NCI-H1417 (cell line): ENCODE data around the gene PRKAG3.

Experiments used
- DNase-seq, 3 experiments: peaks; one replicate each; lab custom pipeline; 2025; lab: John Stamatoyannopoulos, UW

Gene PRKAG3

GRCh38 chr2:218814540-218815243 lies 16.9 kb downstream of the PRKAG3 start:
- no peak for DNase-seq

GRCh38 chr2:218813771-218814460 lies 17.7 kb downstream of the PRKAG3 start:
- no peak for DNase-seq

- no peak for DNase-seq
These were observed 18.7 kb downstream of the PRKAG3 start for GRCh38 chr2:218812861-218813260.

- DNase-seq = no peak
These were observed 19.3 kb downstream of the PRKAG3 start for GRCh38 chr2:218812096-218812815.

GRCh38 chr2:218811382-218811781 lies 20.2 kb downstream of the PRKAG3 start:
- DNase-seq = no peak

- DNase-seq = no peak
These were observed 21.3 kb downstream of the PRKAG3 start for GRCh38 chr2:218810256-218810655.

- DNase-seq = no peak
These were observed 22.1 kb downstream of the PRKAG3 start for GRCh38 chr2:218809515-218809914.

GRCh38 chr2:218807626-218808025 lies 24.0 kb downstream of the PRKAG3 start:
- DNase-seq = no peak

GRCh38 chr2:218806346-218806978 lies 25.1 kb downstream of the PRKAG3 start:
- peak in 2 of 3 experiments; percentile 11 to 39 for DNase-seq

- DNase-seq = peak in 1 of 3 experiments; percentile 28
These were observed 26.0 kb downstream of the PRKAG3 start for GRCh38 chr2:218805627-218806026.

- DNase-seq = no peak
These were observed 26.8 kb downstream of the PRKAG3 start for GRCh38 chr2:218804817-218805216.

- no peak for DNase-seq
These were observed 29.1 kb downstream of the PRKAG3 start for GRCh38 chr2:218802386-218802994.

GRCh38 chr2:218799990-218800389 lies 31.6 kb downstream of the PRKAG3 start:
- no peak for DNase-seq

- DNase-seq = no peak
These were observed 32.7 kb downstream of the PRKAG3 start for GRCh38 chr2:218798767-218799504.

GRCh38 chr2:218796691-218797090 lies 34.9 kb downstream of the PRKAG3 start:
- DNase-seq = no peak

- DNase-seq = no peak
These were observed 39.2 kb downstream of the PRKAG3 start for GRCh38 chr2:218792433-218792832.

GRCh38 chr2:218788529-218789255 lies 42.9 kb downstream of the PRKAG3 start:
- no peak for DNase-seq

- DNase-seq = no peak
These were observed 45.5 kb downstream of the PRKAG3 start for GRCh38 chr2:218786133-218786532.

- no peak for DNase-seq
These were observed 46.5 kb downstream of the PRKAG3 start for GRCh38 chr2:218785103-218785502.

GRCh38 chr2:218783688-218784087 lies 47.9 kb downstream of the PRKAG3 start:
- DNase-seq = no peak

- no peak for DNase-seq
These were observed 49.1 kb downstream of the PRKAG3 start for GRCh38 chr2:218782528-218782844.
